Panc1 (cell line): ENCODE data around the gene B3GALNT2. TPM values are rescaled to one million over a fixed set of nuclear protein-coding genes. Genes with fewer than 3 reads are reported as not detected.
A peak's percentile ranks its signal among the peaks of the same experiment; 100 is the strongest.

ENCODE experiments used
- ATAC-seq: fragments of 200-7000 bp; cut with Tn5 transposase; 2 replicates; pipeline ENCODE4 v1.9.1; 2020; ENCODE audit warnings: mild to moderate bottlenecking, moderate library complexity
- Bru-seq: library from RNA; stranded (reverse); fragments of 400-500 nt; gene quantifications from one replicate; lab custom pipeline; 2021; lab: Mats Ljungman, UMichigan
- BruChase-seq, 2 experiments: library from RNA; stranded (reverse); fragments of 400-500 nt; gene quantifications; one replicate each; lab custom pipeline; 2021; lab: Mats Ljungman, UMichigan
- BruUV-seq: library from RNA; stranded (reverse); fragments of 400-500 nt; replicated peaks from 2 replicates; lab custom pipeline; 2021; lab: Mats Ljungman, UMichigan
- CTCF ChIA-PET: fragments of 300-600 bp; sonication (Branson Sonifier 250); formaldehyde crosslinking; loops from one replicate; lab custom pipeline; 2022; ENCODE audit warnings: antibody characterized with exemption; lab: Charles Lee
- POLR2A ChIA-PET: fragments of 300-600 bp; sonication (Branson Sonifier 250); formaldehyde crosslinking; loops from one replicate; lab custom pipeline; 2022; ENCODE audit warnings: antibody characterized with exemption; lab: Charles Lee
- DNase-seq: peaks from one replicate; pipeline ENCODE4 v3.0.0-alpha.2; 2010; ENCODE audit warnings: low read depth, low spot score
- H3K27ac ChIP-seq: 2 replicates; pipeline ENCODE4 v1.5.1; 2011; ENCODE audit warnings: mild to moderate bottlenecking, low read length, inconsistent platforms
- H3K27me3 ChIP-seq: fragments of 200-500 bp; sonication (Bioruptor generic); 2 replicates; pipeline ENCODE4 v1.6.0; 2014; ENCODE audit warnings: low read length, inconsistent platforms; ENCODE audit not compliant: control insufficient read depth, insufficient read depth
- H3K36me3 ChIP-seq: fragments of 200-500 bp; sonication (Bioruptor generic); 2 replicates; pipeline ENCODE4 v1.5.1; 2014; ENCODE audit warnings: inconsistent platforms, mild to moderate bottlenecking, low read length, moderate library complexity; ENCODE audit not compliant: control insufficient read depth, insufficient read depth
- H3K4me1 ChIP-seq: 2 replicates; pipeline ENCODE4 v1.5.1; 2011; ENCODE audit warnings: inconsistent platforms, mild to moderate bottlenecking, low read length, moderate library complexity; ENCODE audit not compliant: control insufficient read depth, insufficient read depth
- H3K4me3 ChIP-seq, 2 experiments: 2 replicates each; pipeline ENCODE4 v1.5.1; 2011 to 2012; ENCODE audit warnings: low read depth in 2 of 2, low read length in 2 of 2, mild to moderate bottlenecking in 2 of 2, inconsistent platforms in 1 of 2, moderate library complexity in 1 of 2
- H3K9me3 ChIP-seq: fragments of 200-500 bp; sonication (Bioruptor generic); 2 replicates; pipeline ENCODE4 v1.5.1; 2014; ENCODE audit warnings: low read depth, mild to moderate bottlenecking, inconsistent platforms, low read length, moderate library complexity; ENCODE audit not compliant: control insufficient read depth, insufficient read depth
- POLR2AphosphoS5 ChIP-seq: IDR thresholded peaks from 2 replicates; pipeline ENCODE4 v1.6.1; 2012; ENCODE audit warnings: mild to moderate bottlenecking, low read depth, low read length, moderate library complexity
- SIN3A ChIP-seq: IDR thresholded peaks from 2 replicates; pipeline ENCODE4 v1.6.1; 2012; ENCODE audit warnings: low read depth, mild to moderate bottlenecking, low read length, moderate library complexity, borderline replicate concordance; ENCODE audit not compliant: insufficient read depth
- TCF7L2 ChIP-seq: IDR thresholded peaks from 2 replicates; pipeline ENCODE4 v1.6.1; 2011; ENCODE audit warnings: mild to moderate bottlenecking, low read depth, low read length, inconsistent platforms
- in situ Hi-C: cut with HindIII; loops from 2 replicates; pipeline ENCODE4 v1.10.0; 2016; ENCODE audit warnings: low sequenced_read_pairs, low pct_unique_long_range_greater_than_20kb
- intact Hi-C: fragments of 100-400 bp; cut with micrococcal nuclease; formaldehyde crosslinking; loops from one replicate; pipeline ENCODE4 v1.10.0; 2022; ENCODE audit not compliant: unreplicated experiment
- long read RNA-seq: library from polyadenylated mRNA; unstranded; transcript quantifications from one replicate; pipeline ENCODE4 v2.0.0, GENCODE V29; 2021; ENCODE audit not compliant: unreplicated experiment
- polyA plus RNA-seq: library from polyadenylated mRNA; unstranded; fragments of >200 nt; gene quantifications from one replicate; pipeline ENCODE4 v1.2.1, GENCODE V29; 2012; ENCODE audit warnings: missing spikeins; ENCODE audit not compliant: insufficient read length
- total RNA-seq: library from RNA; stranded (reverse); gene quantifications from one replicate; pipeline ENCODE4 v1.2.1, GENCODE V29; 2021; ENCODE audit not compliant: unreplicated experiment
- TF ChIP-seq, protein P1 (sequence below): fragments of 450-650 bp; IDR thresholded peaks from 2 replicates; pipeline ENCODE4 v1.5.1; 2017; ENCODE audit warnings: mild to moderate bottlenecking
- TF ChIP-seq, protein P2 (sequence below), 2 experiments: IDR thresholded peaks; 2 replicates each; pipeline ENCODE4 v1.6.1; 2011 to 2012; ENCODE audit warnings: low read depth in 2 of 2, control low read depth in 1 of 2, low read length in 1 of 2, mild to moderate bottlenecking in 1 of 2, moderate library complexity in 1 of 2; ENCODE audit not compliant: insufficient read depth in 1 of 2

B3GALNT2 gene
- total RNA-seq (40.7 TPM), Bru-seq, nascent RNA (percentile 84 among the genes with signal in this experiment), BruChase-seq, experiment 1, labeled RNA remaining after a 2-hour chase (percentile 80 among the genes with signal in this experiment), BruChase-seq, experiment 2, labeled RNA remaining after a 6-hour chase (percentile 80 among the genes with signal in this experiment)
- polyA plus RNA-seq: 22.5 TPM
- long read RNA-seq, transcript B3GALNT2-202 (12 exons, 2,015 nt): major isoform, 37 of 87 reads
- long read RNA-seq, partial matches to known transcripts: 19 of 87 reads
- long read RNA-seq, other reads (novel, unspliced or antisense): 30 of 87 reads

GRCh38 chr1:235504122-235504493, at the start of gene B3GALNT2:
TSS of gene B3GALNT2 (minus strand) at chr1:235504452. CDS start at chr1:235504252, 200 bp downstream.
- Histone ChIP-seq H3K4me1 (peaks cover 11% of the 10 kb centered on the region), H3K27ac (peak within 1 kb of the TSS; percentile 98), H3K9me3 (no peaks in the 10 kb centered on the region), H3K27me3 (no peaks in the 10 kb centered on the region), H3K36me3 (no peaks in the 10 kb centered on the region; the same call in none of the 2 replicates), H3K4me3 (peak within 1 kb of the TSS; percentile 92 to 94)
- CTCF ChIA-PET: interaction anchor here (0.7 to 1.5 kb wide), 3 partner anchors 14 to 344 kb away, joined by 3 to 5 read pairs (median 4); no protein-coding TSS in a partner anchor
- TF ChIP-seq, protein P1, sequence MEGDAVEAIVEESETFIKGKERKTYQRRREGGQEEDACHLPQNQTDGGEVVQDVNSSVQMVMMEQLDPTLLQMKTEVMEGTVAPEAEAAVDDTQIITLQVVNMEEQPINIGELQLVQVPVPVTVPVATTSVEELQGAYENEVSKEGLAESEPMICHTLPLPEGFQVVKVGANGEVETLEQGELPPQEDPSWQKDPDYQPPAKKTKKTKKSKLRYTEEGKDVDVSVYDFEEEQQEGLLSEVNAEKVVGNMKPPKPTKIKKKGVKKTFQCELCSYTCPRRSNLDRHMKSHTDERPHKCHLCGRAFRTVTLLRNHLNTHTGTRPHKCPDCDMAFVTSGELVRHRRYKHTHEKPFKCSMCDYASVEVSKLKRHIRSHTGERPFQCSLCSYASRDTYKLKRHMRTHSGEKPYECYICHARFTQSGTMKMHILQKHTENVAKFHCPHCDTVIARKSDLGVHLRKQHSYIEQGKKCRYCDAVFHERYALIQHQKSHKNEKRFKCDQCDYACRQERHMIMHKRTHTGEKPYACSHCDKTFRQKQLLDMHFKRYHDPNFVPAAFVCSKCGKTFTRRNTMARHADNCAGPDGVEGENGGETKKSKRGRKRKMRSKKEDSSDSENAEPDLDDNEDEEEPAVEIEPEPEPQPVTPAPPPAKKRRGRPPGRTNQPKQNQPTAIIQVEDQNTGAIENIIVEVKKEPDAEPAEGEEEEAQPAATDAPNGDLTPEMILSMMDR: 0 out of 2 replicates have a peak, but pooled peaks have one; percentile 0
- TF ChIP-seq POLR2AphosphoS5 (no peak; the same call in 1 of the 2 replicates), SIN3A (peak; percentile 79; the same call in 1 of the 2 replicates)
- in situ Hi-C loops: no loop called here
- DNase-seq: no peak
- ATAC-seq: peak; percentile 78
- POLR2A ChIA-PET: interaction anchor here (0.6 kb wide), 3 partner anchors 35 to 907 kb away, joined by 3 to 10 read pairs (median 3); no protein-coding TSS in a partner anchor
- intact Hi-C loops: no loop called here
- BruUV-seq: no TSS peak

- Histone ChIP-seq H3K4me3 (no peak overlapping the region), H3K27ac (no peak overlapping the region), H3K27me3 (no peaks in the 10 kb centered on the region), H3K36me3 (no peaks in the 10 kb centered on the region), H3K4me1 (no peaks in the 10 kb centered on the region), H3K9me3 (no peaks in the 10 kb centered on the region)
- intact Hi-C loops (no loop called here), in situ Hi-C loops (no loop called here)
- no peak for TF ChIP-seq POLR2AphosphoS5
- TF ChIP-seq, protein P2, sequence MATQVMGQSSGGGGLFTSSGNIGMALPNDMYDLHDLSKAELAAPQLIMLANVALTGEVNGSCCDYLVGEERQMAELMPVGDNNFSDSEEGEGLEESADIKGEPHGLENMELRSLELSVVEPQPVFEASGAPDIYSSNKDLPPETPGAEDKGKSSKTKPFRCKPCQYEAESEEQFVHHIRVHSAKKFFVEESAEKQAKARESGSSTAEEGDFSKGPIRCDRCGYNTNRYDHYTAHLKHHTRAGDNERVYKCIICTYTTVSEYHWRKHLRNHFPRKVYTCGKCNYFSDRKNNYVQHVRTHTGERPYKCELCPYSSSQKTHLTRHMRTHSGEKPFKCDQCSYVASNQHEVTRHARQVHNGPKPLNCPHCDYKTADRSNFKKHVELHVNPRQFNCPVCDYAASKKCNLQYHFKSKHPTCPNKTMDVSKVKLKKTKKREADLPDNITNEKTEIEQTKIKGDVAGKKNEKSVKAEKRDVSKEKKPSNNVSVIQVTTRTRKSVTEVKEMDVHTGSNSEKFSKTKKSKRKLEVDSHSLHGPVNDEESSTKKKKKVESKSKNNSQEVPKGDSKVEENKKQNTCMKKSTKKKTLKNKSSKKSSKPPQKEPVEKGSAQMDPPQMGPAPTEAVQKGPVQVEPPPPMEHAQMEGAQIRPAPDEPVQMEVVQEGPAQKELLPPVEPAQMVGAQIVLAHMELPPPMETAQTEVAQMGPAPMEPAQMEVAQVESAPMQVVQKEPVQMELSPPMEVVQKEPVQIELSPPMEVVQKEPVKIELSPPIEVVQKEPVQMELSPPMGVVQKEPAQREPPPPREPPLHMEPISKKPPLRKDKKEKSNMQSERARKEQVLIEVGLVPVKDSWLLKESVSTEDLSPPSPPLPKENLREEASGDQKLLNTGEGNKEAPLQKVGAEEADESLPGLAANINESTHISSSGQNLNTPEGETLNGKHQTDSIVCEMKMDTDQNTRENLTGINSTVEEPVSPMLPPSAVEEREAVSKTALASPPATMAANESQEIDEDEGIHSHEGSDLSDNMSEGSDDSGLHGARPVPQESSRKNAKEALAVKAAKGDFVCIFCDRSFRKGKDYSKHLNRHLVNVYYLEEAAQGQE (IDR thresholded peaks at IDR 0.05; ENCODE audit: insufficient read depth in 1 of 2, low read depth in 2 of 2, low read length in 1 of 2): no peak
- no peak for TF ChIP-seq SIN3A
- TF ChIP-seq, protein P1: no peak
- TF ChIP-seq TCF7L2: no peak
- BruUV-seq: no TSS peak
- no peak for DNase-seq
- ChIA-PET POLR2A (no interaction called here), CTCF (interaction anchor here (1.5 kb wide), 1 partner anchor 45 kb away, joined by 3 read pairs; no protein-coding TSS in a partner anchor)
- no peak for ATAC-seq
These were observed 48.9 kb upstream of the B3GALNT2 start for GRCh38 chr1:235553112-235553551.
